Stimulated activated naive CD8-positive, alpha-beta T cell treated with anti-CD3 and anti-CD28 coated beads, Interleukin-15, amount 100 ng/mL, for 72 hours (primary cell): ENCODE data around the gene SETBP1.
"Not testable (repeated sequence)": the region's sequence is repeated elsewhere in the genome, so short reads cannot be mapped to it uniquely, and the experiment has no call there.

ENCODE experiments used
- ATAC-seq: fragments of 150-1000 bp; cut with Tn5 transposase; 2 replicates; pipeline ENCODE4 v1.10.0; 2021; ENCODE audit warnings: mild to moderate bottlenecking, moderate library complexity
- DNase-seq, 2 donors: peaks; one replicate each; pipeline ENCODE4 v3.0.0; 2021 to 2022
- H3K27ac Mint-ChIP-seq, 2 donors: one replicate each; pipeline ENCODE4 v1.8.0; 2022; ENCODE audit warnings: mild to moderate bottlenecking in 2 of 2, mixed read lengths in 2 of 2, moderate library complexity in 2 of 2
- H3K27me3 Mint-ChIP-seq: one replicate; pipeline ENCODE4 v1.8.0; 2022; ENCODE audit warnings: mixed read lengths
- H3K4me1 Mint-ChIP-seq: one replicate; pipeline ENCODE4 v1.8.0; 2022; ENCODE audit warnings: mild to moderate bottlenecking, mixed read lengths
- H3K4me3 Mint-ChIP-seq, 2 donors: one replicate each; pipeline ENCODE4 v1.8.0; 2022; ENCODE audit warnings: mild to moderate bottlenecking in 2 of 2, mixed read lengths in 2 of 2, moderate library complexity in 1 of 2
- H3K9me3 Mint-ChIP-seq, 2 donors: one replicate each; pipeline ENCODE4 v1.8.0; 2022; ENCODE audit warnings: mixed read lengths in 2 of 2

SETBP1 gene

DNA sequence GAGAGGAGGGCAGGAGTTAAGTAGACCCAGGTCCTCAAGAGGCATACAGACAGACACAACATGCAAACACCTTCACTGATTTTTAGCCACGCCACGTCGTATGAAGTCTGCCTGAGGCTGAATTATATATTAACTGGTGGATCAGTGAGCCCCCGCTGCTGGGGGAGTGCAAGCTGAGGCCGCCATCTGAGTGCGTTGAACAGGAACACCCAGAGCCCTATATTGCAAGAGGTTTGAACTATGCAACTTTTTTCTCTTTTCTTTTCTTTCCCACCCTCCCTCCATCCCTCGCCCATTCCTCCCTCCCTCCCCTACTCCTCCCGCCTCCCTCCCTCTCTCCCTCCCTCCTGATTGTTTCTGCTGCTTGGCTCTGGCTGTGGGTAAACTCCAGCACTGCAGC is 30.2 kb downstream of the SETBP1 start:
- peaks cover 27% of the 10 kb centered on the region for H3K27me3 Mint-ChIP-seq
- no peak for DNase-seq
- no peak overlapping the region for H3K27ac Mint-ChIP-seq
- no peaks in the 10 kb centered on the region for H3K9me3 Mint-ChIP-seq
- H3K4me3 Mint-ChIP-seq = no peak overlapping the region
- peaks cover 19% of the 10 kb centered on the region for H3K4me1 Mint-ChIP-seq
- ATAC-seq = no peak

GRCh38 chr18:44712025-44712424 is 31.3 kb downstream of the SETBP1 start:
- no peak overlapping the region for H3K4me3 Mint-ChIP-seq
- peak overlapping the region in 1 of 2 donors; percentile 39 for H3K27ac Mint-ChIP-seq
- H3K9me3 Mint-ChIP-seq = no peaks in the 10 kb centered on the region
- peaks cover 29% of the 10 kb centered on the region for H3K4me1 Mint-ChIP-seq
- H3K27me3 Mint-ChIP-seq = peaks cover 27% of the 10 kb centered on the region
- no peak for ATAC-seq
- DNase-seq = no peak

DNA sequence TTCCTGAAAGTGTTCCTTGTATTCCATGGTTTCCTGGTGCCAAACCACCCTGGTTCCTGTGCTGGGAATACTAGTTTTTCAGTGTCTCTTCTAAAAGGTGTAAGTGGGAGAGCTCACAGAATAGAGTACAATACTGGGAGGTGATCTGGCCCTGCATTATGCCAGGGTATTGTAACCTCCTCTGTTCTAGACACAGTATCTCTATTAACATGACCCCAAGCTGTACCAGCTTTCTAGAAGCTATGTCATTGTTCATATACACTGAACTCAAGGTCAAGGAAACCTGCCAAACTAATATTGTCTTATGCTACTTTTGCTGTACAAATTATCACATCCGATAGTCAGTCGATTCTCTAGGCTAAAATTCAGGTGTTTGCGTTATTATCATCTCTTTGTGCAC is 32.7 kb downstream of the SETBP1 start:
- ATAC-seq (no peak), DNase-seq (no peak)
- H3K9me3 Mint-ChIP-seq = no peaks in the 10 kb centered on the region
- H3K27me3 Mint-ChIP-seq = peaks cover 23% of the 10 kb centered on the region
- H3K4me1 Mint-ChIP-seq = peaks cover 30% of the 10 kb centered on the region
- peak overlapping the region in 1 of 2 donors; percentile 49 for H3K27ac Mint-ChIP-seq
- H3K4me3 Mint-ChIP-seq = no peak overlapping the region

DNA sequence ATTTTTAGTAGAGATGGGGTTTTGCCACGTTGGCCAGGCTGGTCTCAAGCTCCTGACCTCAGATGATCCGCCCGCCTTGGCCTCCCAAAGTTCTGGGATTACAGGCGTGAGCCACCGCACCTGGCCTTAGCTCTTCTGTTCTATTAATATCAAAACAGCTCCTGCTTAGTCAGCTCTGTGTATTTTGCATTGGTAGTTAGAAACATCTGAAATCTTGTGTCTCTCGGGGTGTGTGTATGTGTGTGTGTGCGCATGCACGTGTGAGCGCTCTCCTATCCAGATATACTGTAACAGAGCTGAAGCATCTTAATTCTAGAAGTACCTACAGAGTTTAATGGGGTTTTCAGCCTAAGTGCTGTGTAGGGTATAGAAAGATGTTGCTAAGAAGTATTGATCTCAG is 33.7 kb downstream of the SETBP1 start:
- Mint-ChIP-seq H3K27ac (no peak overlapping the region), H3K4me1 (peaks cover 28% of the 10 kb centered on the region), H3K4me3 (no peak overlapping the region), H3K27me3 (peaks cover 14% of the 10 kb centered on the region), H3K9me3 (no peaks in the 10 kb centered on the region)
- no peak for DNase-seq
- ATAC-seq = no peak

DNA sequence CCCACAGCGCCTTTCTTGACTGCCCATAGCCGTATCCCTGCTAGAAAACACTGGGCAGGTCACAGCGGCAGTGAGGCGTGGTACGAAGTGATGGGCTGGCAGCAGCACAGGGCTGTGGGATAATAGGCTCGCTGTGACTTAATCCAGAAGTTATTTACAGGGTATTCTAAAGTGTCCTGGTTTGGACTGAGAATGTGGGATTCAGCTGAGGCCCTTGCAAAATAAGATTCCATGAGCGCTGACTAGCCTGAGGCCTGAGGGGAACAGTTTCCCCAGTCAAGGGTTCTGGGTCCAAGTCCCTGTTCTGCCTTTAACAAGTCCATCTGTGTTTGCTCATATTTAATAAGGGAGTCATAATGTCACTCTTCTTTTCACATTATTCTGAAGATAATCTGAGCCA is 34.6 kb downstream of the SETBP1 start:
- Mint-ChIP-seq H3K4me1 (peaks cover 19% of the 10 kb centered on the region), H3K4me3 (no peak overlapping the region), H3K9me3 (no peaks in the 10 kb centered on the region), H3K27me3 (peaks cover 9% of the 10 kb centered on the region), H3K27ac (no peak overlapping the region)
- DNase-seq (no peak), ATAC-seq (no peak)

DNA sequence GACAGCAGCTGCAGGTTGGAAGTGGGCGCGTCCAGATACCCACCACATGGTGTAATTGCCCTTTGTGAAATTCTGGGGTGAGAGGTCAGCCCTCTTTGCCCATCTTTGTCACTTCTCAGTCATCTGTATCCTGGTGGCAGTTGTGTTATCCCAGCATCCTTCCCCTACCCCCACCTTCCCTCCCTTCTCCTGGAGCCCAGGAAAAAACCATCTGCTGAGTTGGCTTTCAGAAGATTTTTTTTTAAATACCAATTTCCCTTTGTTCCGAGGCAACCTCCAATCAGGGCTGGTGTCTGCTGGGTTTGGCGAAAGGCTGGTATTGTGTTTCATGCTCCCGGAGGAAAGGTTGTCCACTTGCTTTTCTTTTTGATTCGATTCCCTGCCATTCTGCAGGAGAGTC is 35.2 kb downstream of the SETBP1 start:
- H3K27me3 Mint-ChIP-seq = peaks cover 9% of the 10 kb centered on the region
- H3K9me3 Mint-ChIP-seq = no peaks in the 10 kb centered on the region
- ATAC-seq (no peak), DNase-seq (no peak)
- H3K27ac Mint-ChIP-seq = no peak overlapping the region
- H3K4me3 Mint-ChIP-seq = no peak overlapping the region
- H3K4me1 Mint-ChIP-seq = peaks cover 19% of the 10 kb centered on the region

GRCh38 chr18:44716697-44717163 is 36.0 kb downstream of the SETBP1 start:
- H3K27ac Mint-ChIP-seq = no peak overlapping the region
- no peak for DNase-seq
- peaks cover 23% of the 10 kb centered on the region for H3K4me1 Mint-ChIP-seq
- H3K9me3 Mint-ChIP-seq = no peaks in the 10 kb centered on the region
- H3K27me3 Mint-ChIP-seq = peaks cover 9% of the 10 kb centered on the region
- no peak overlapping the region for H3K4me3 Mint-ChIP-seq
- peak; percentile 57 for ATAC-seq

- H3K4me1 Mint-ChIP-seq = peaks cover 35% of the 10 kb centered on the region
- no peak overlapping the region for H3K4me3 Mint-ChIP-seq
- DNase-seq = no peak
- no peak for ATAC-seq
- peaks cover 9% of the 10 kb centered on the region for H3K27me3 Mint-ChIP-seq
- peak overlapping the region in 1 of 2 donors; percentile 54 for H3K27ac Mint-ChIP-seq
- no peaks in the 10 kb centered on the region for H3K9me3 Mint-ChIP-seq
Observed at GRCh38 chr18:44719519-44720060, 38.9 kb downstream of the SETBP1 start.

DNA sequence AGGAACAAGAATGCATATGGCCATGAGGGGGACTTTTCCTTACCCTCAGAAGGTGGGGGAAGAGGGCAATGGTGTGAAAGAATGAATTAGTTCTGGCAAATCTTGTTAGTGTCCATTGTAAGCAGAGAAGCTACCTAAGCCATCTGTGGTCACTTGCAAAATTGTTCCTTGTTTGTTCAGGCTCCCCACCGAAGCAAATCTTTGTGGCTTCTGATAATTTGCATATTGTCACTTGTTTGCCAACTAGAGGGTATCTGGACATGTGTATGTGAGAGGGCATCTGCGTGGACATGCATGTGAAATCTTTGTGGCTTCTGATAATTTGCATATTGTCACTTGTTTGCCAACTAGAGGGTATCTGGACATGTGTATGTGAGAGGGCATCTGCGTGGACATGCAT is 41.1 kb downstream of the SETBP1 start:
- H3K27ac Mint-ChIP-seq, H3K4me3 Mint-ChIP-seq, H3K27me3 Mint-ChIP-seq, ATAC-seq, DNase-seq, H3K9me3 Mint-ChIP-seq: not testable (repeated sequence)
- H3K4me1 Mint-ChIP-seq = peaks cover 50% of the 10 kb centered on the region

- H3K4me3 Mint-ChIP-seq = no peak overlapping the region
- H3K27me3 Mint-ChIP-seq = peaks cover 2% of the 10 kb centered on the region
- no peaks in the 10 kb centered on the region for H3K9me3 Mint-ChIP-seq
- H3K4me1 Mint-ChIP-seq = peaks cover 56% of the 10 kb centered on the region
- peak overlapping the region in 1 of 2 donors; percentile 93 for H3K27ac Mint-ChIP-seq
- ATAC-seq (no peak), DNase-seq (no peak)
Observed at GRCh38 chr18:44723411-44723810, 42.7 kb downstream of the SETBP1 start.

DNA sequence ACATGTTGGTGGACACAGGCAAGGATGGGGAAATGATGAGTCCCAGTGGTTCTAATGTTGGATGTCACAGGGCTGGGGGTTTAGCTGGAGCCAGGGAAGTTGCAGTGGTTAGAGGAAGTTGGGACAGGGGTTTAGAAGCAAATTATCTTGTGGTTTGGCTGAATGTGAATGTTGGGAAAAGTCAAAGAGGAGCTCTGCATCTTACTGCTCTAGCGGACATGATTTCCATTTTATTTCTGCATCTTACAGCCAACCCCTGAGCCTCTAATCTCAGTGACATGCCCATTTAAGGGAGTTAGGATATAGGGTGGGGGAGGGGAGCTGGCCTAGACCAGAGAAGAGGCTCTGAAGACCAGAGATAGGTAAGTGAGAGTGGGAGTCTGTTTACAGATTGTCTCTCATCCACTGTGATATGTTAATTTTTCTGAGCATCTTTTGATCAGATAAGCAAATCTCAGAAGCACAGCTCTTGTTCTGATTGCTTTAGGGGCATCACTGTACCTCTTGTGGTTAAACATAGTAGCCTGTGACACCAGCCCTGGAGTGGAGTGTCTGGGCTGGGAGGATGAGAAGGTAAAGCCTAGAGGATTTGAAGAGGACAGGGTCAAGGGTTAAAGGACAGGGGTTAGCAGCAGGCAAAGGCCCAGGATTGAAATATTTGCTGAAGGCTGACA is 43.6 kb downstream of the SETBP1 start:
- Mint-ChIP-seq H3K4me1 (peaks cover 65% of the 10 kb centered on the region), H3K27ac (peak overlapping the region; percentile 81 to 94), H3K4me3 (peak overlapping the region; percentile 1 to 66), H3K27me3 (peaks cover 10% of the 10 kb centered on the region), H3K9me3 (no peaks in the 10 kb centered on the region)
- DNase-seq (peak in 1 of 2 donors; percentile 10), ATAC-seq (no peak)

- Mint-ChIP-seq H3K9me3 (peaks cover 0 to 4% of the 10 kb centered on the region in 2 donors), H3K4me1 (peaks cover 75% of the 10 kb centered on the region), H3K4me3 (peak overlapping the region; percentile 51 to 66), H3K27ac (peak overlapping the region; percentile 61 to 94), H3K27me3 (peaks cover 20% of the 10 kb centered on the region)
- DNase-seq (peak; percentile 59 to 75), ATAC-seq (peak; percentile 94)
Observed at GRCh38 chr18:44725300-44726058, 44.8 kb downstream of the SETBP1 start.

DNA sequence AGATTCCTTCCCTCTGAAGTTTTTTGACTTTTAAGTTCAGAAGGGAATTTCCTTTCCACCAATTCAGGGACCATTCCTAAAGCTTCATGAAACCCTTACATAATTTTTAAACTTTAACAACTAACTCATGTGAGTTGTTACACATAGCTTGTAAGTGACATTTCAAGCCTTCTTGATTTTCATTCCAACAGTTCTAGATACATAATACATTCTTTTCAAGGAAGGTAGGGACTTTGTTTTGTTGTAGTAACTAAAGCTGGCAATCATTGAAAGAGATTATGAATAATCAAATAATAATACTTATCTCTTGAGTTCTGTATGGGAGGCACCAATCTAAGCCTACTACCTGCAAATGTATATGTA is 45.4 kb downstream of the SETBP1 start:
- Mint-ChIP-seq H3K27me3 (peaks cover 26% of the 10 kb centered on the region), H3K9me3 (peaks cover 0 to 7% of the 10 kb centered on the region in 2 donors), H3K4me1 (peaks cover 81% of the 10 kb centered on the region), H3K27ac (peak overlapping the region; percentile 61 to 94), H3K4me3 (peak overlapping the region; percentile 51 to 66)
- ATAC-seq (no peak), DNase-seq (no peak)

GRCh38 chr18:44727291-44727690 is 46.6 kb downstream of the SETBP1 start:
- DNase-seq (no peak), ATAC-seq (no peak)
- H3K4me1 Mint-ChIP-seq = peaks cover 84% of the 10 kb centered on the region
- no peak overlapping the region for H3K4me3 Mint-ChIP-seq
- peaks cover 0 to 7% of the 10 kb centered on the region in 2 donors for H3K9me3 Mint-ChIP-seq
- H3K27me3 Mint-ChIP-seq = peaks cover 38% of the 10 kb centered on the region
- H3K27ac Mint-ChIP-seq = no peak overlapping the region

GRCh38 chr18:44729631-44730101 is 49.0 kb downstream of the SETBP1 start:
- H3K4me1 Mint-ChIP-seq = peaks cover 84% of the 10 kb centered on the region
- peaks cover 0 to 7% of the 10 kb centered on the region in 2 donors for H3K9me3 Mint-ChIP-seq
- peaks cover 48% of the 10 kb centered on the region for H3K27me3 Mint-ChIP-seq
- ATAC-seq (no peak), DNase-seq (no peak)
- H3K27ac Mint-ChIP-seq = no peak overlapping the region
- H3K4me3 Mint-ChIP-seq = no peak overlapping the region
